Measurements from ENCODE around the gene DUSP3. TPM values are rescaled to one million over a fixed set of nuclear protein-coding genes. Genes with fewer than 3 reads are reported as not detected.

Gene DUSP3
- total and polyA plus RNA-seq, 2 donors (not counting 1 experiment from before 2014, with no cell fraction given): 8.9 to 18.2 TPM

GRCh38 chr17:43760254-43760852 lies 18.4 kb downstream of the DUSP3 start:
- Histone ChIP-seq H3K9me3 (ENCODE audit: control extremely low read depth in 1 of 3, control insufficient read depth in 2 of 3, insufficient read depth in 1 of 3, low read length in 2 of 3) (no peaks in the 10 kb centered on the region), H3K27me3 (replicated peaks in 1 of 4; ENCODE audit: control extremely low read depth in 1 of 4, control insufficient read depth in 3 of 4, insufficient read depth in 4 of 4, low read length in 3 of 4) (peaks cover 0 to 22% (median 6%) of the 10 kb centered on the region in 4 experiments), H4K20me1 (ENCODE audit: control insufficient read depth, insufficient read depth, low read length, poor library complexity, severe bottlenecking) (no peaks in the 10 kb centered on the region), H3K4me2 (replicated peaks; ENCODE audit: low read depth, low read length, poor library complexity, severe bottlenecking) (no peak overlapping the region), H2AFZ (ENCODE audit: insufficient read depth, low read depth, low read length, poor library complexity, severe bottlenecking) (no peak overlapping the region), H3K9ac (ENCODE audit: low read length) (no peak overlapping the region), H3K27ac (ENCODE audit: low read length in 2 of 2) (no peak overlapping the region), H3K4me1 (ENCODE audit: control insufficient read depth in 2 of 2, insufficient read depth in 2 of 2, low read length in 2 of 2) (peaks cover 0 to 3% of the 10 kb centered on the region in 2 donors), H3K79me2 (ENCODE audit: control insufficient read depth, insufficient read depth, low read length) (no peaks in the 10 kb centered on the region), H3K4me3 (ENCODE audit: control extremely low read depth in 1 of 5, extremely low read depth in 1 of 5, insufficient read depth in 1 of 5, low read depth in 2 of 5, low read length in 4 of 5) (no peak overlapping the region), H3K36me3 (replicated peaks in 1 of 2; ENCODE audit: control extremely low read depth in 1 of 2, control insufficient read depth in 1 of 2, extremely low read depth in 1 of 2, insufficient read depth in 2 of 2, low read length in 1 of 2) (no peaks in the 10 kb centered on the region)
- no peak overlapping the region for H3K4me3 Mint-ChIP-seq
- TF ChIP-seq CTCF (IDR thresholded peaks at IDR 0.05) (peak; percentile 96), EZH2 (IDR thresholded peaks at IDR 0.05; ENCODE audit: borderline replicate concordance, insufficient read depth, low read depth, low read length, poor library complexity, severe bottlenecking) (no peak)
- no peaks in the 10 kb centered on the region for H3K9me3 Mint-ChIP-seq (ENCODE audit: insufficient read depth)
- WGBS (ENCODE audit: insufficient coverage): 15% methylated on average over 6 of the region's 10 CpGs
- ATAC-seq (ENCODE audit: low read depth) (peak; percentile 98), DNase-seq (peak; percentile 87)
- no peak overlapping the region for H3K27ac Mint-ChIP-seq
- no peaks in the 10 kb centered on the region for H3K4me1 Mint-ChIP-seq
- intact Hi-C loops (cut with micrococcal nuclease): loop anchor here (1.0 kb wide), 1 partner anchor 184 kb away; no protein-coding TSS in a partner anchor
- POLR2A ChIA-PET: interaction anchor here (0.9 kb wide), 1 partner anchor 65 kb away, joined by 3 read pairs; no protein-coding TSS in a partner anchor
- peaks cover 24% of the 10 kb centered on the region for H3K27me3 Mint-ChIP-seq
- CTCF ChIA-PET: interaction anchor here (0.5 to 16.1 kb wide), 19 partner anchors 10 to 368 kb away, joined by 3 to 524 read pairs (median 3); partner anchors contain the start of gene DUSP3

- H3K4me2 ChIP-seq (replicated peaks; ENCODE audit: low read depth, low read length, poor library complexity, severe bottlenecking): no peak overlapping the region
- H3K9ac ChIP-seq (ENCODE audit: low read length): no peak overlapping the region
- H4K20me1 ChIP-seq (ENCODE audit: control insufficient read depth, insufficient read depth, low read length, poor library complexity, severe bottlenecking): no peaks in the 10 kb centered on the region
- ChIA-PET CTCF (interaction anchor here (0.6 to 16.1 kb wide), 10 partner anchors 10 to 368 kb away, joined by 3 to 524 read pairs (median 4); partner anchors contain the start of gene DUSP3), POLR2A (no interaction called here)
- H3K27ac Mint-ChIP-seq: no peak overlapping the region
- H3K27ac ChIP-seq (ENCODE audit: low read length in 2 of 2): no peak overlapping the region
- no peak overlapping the region for H3K4me3 ChIP-seq (ENCODE audit: control extremely low read depth in 1 of 5, extremely low read depth in 1 of 5, insufficient read depth in 1 of 5, low read depth in 2 of 5, low read length in 4 of 5)
- no peaks in the 10 kb centered on the region for H3K9me3 ChIP-seq (ENCODE audit: control extremely low read depth in 1 of 3, control insufficient read depth in 2 of 3, insufficient read depth in 1 of 3, low read length in 2 of 3)
- no peak overlapping the region for H2AFZ ChIP-seq (ENCODE audit: insufficient read depth, low read depth, low read length, poor library complexity, severe bottlenecking)
- no peaks in the 10 kb centered on the region for H3K9me3 Mint-ChIP-seq (ENCODE audit: insufficient read depth)
- WGBS (ENCODE audit: insufficient coverage): 93% methylated on average over 6 of the region's 7 CpGs
- peaks cover 0 to 27% (median 6%) of the 10 kb centered on the region in 4 experiments for H3K27me3 ChIP-seq (replicated peaks in 1 of 4; ENCODE audit: control extremely low read depth in 1 of 4, control insufficient read depth in 3 of 4, insufficient read depth in 4 of 4, low read length in 3 of 4)
- peaks cover 0 to 5% of the 10 kb centered on the region in 2 donors for H3K4me1 ChIP-seq (ENCODE audit: control insufficient read depth in 2 of 2, insufficient read depth in 2 of 2, low read length in 2 of 2)
- H3K27me3 Mint-ChIP-seq: peaks cover 24% of the 10 kb centered on the region
- no peaks in the 10 kb centered on the region for H3K36me3 ChIP-seq (replicated peaks in 1 of 2; ENCODE audit: control extremely low read depth in 1 of 2, control insufficient read depth in 1 of 2, extremely low read depth in 1 of 2, insufficient read depth in 2 of 2, low read length in 1 of 2)
- TF ChIP-seq EZH2 (IDR thresholded peaks at IDR 0.05; ENCODE audit: borderline replicate concordance, insufficient read depth, low read depth, low read length, poor library complexity, severe bottlenecking) (no peak), CTCF (IDR thresholded peaks at IDR 0.05) (no peak)
- DNase-seq: no peak
- H3K79me2 ChIP-seq (ENCODE audit: control insufficient read depth, insufficient read depth, low read length): no peaks in the 10 kb centered on the region
- ATAC-seq (ENCODE audit: low read depth): no peak
- H3K4me1 Mint-ChIP-seq: no peaks in the 10 kb centered on the region
- H3K4me3 Mint-ChIP-seq: no peak overlapping the region
- intact Hi-C loops (cut with micrococcal nuclease): loop anchor here (1.0 kb wide), 1 partner anchor 184 kb away; no protein-coding TSS in a partner anchor
Observed at GRCh38 chr17:43759836-43760235, 18.9 kb downstream of the DUSP3 start.
